Measurements from ENCODE around the gene TMEM163. TPM values are rescaled to one million over a fixed set of nuclear protein-coding genes. Genes with fewer than 3 reads are reported as not detected.

TMEM163 gene
- total RNA-seq, 1 experiment from 2014 or later: 4.1 TPM

GRCh38 chr2:134540990-134541389 is 177.8 kb downstream of the TMEM163 start:
- CTCF ChIA-PET: no interaction called here
- Mint-ChIP-seq H3K4me1 (ENCODE audit: low read depth, unreplicated experiment) (no peaks in the 10 kb centered on the region), H3K36me3 (ENCODE audit: insufficient read depth, unreplicated experiment) (no peaks in the 10 kb centered on the region), H3K9me3 (ENCODE audit: unreplicated experiment) (no peaks in the 10 kb centered on the region), H3K27me3 (ENCODE audit: insufficient read depth, unreplicated experiment) (peaks cover 2% of the 10 kb centered on the region), H3K4me3 (ENCODE audit: unreplicated experiment) (no peak overlapping the region), H3K27ac (ENCODE audit: unreplicated experiment) (no peak overlapping the region)
- TF ChIP-seq CTCF (IDR thresholded peaks at IDR 0.05; ENCODE audit: insufficient read depth in 1 of 2, low read depth in 1 of 2, low read length in 1 of 2, severe bottlenecking in 1 of 2, unreplicated experiment in 1 of 2): no peak
- no peak overlapping the region for H3K4me3 ChIP-seq (ENCODE audit: low read depth, low read length)
- no TSS peak for BruUV-seq (replicated peaks)
- intact Hi-C loops (cut with micrococcal nuclease; ENCODE audit: unreplicated experiment): no loop called here
- no peak for DNase-seq
- no peaks in the 10 kb centered on the region for H3K27me3 ChIP-seq (replicated peaks; ENCODE audit: control insufficient read depth, insufficient read depth, low read length)
- H3K9me3 ChIP-seq: no peaks in the 10 kb centered on the region
- H3K4me1 ChIP-seq: no peaks in the 10 kb centered on the region
- POLR2A ChIA-PET: no interaction called here
- no peaks in the 10 kb centered on the region for H3K36me3 ChIP-seq (ENCODE audit: control insufficient read depth, insufficient read depth, low read length)

GRCh38 chr2:134539981-134540380 is 178.8 kb downstream of the TMEM163 start:
- H3K27ac Mint-ChIP-seq (ENCODE audit: unreplicated experiment): no peak overlapping the region
- intact Hi-C loops (cut with micrococcal nuclease; ENCODE audit: unreplicated experiment): no loop called here
- no peaks in the 10 kb centered on the region for H3K36me3 ChIP-seq (ENCODE audit: control insufficient read depth, insufficient read depth, low read length)
- no peak for TF ChIP-seq CTCF (IDR thresholded peaks at IDR 0.05; ENCODE audit: insufficient read depth in 1 of 2, low read depth in 1 of 2, low read length in 1 of 2, severe bottlenecking in 1 of 2, unreplicated experiment in 1 of 2)
- H3K27me3 Mint-ChIP-seq (ENCODE audit: insufficient read depth, unreplicated experiment): peaks cover 2% of the 10 kb centered on the region
- no peaks in the 10 kb centered on the region for H3K4me1 Mint-ChIP-seq (ENCODE audit: low read depth, unreplicated experiment)
- no peaks in the 10 kb centered on the region for H3K9me3 ChIP-seq
- no peak overlapping the region for H3K4me3 ChIP-seq (ENCODE audit: low read depth, low read length)
- no peaks in the 10 kb centered on the region for H3K9me3 Mint-ChIP-seq (ENCODE audit: unreplicated experiment)
- ChIA-PET POLR2A (no interaction called here), CTCF (no interaction called here)
- H3K27me3 ChIP-seq (replicated peaks; ENCODE audit: control insufficient read depth, insufficient read depth, low read length): no peaks in the 10 kb centered on the region
- no peaks in the 10 kb centered on the region for H3K36me3 Mint-ChIP-seq (ENCODE audit: insufficient read depth, unreplicated experiment)
- DNase-seq: no peak
- no peak overlapping the region for H3K4me3 Mint-ChIP-seq (ENCODE audit: unreplicated experiment)
- no peaks in the 10 kb centered on the region for H3K4me1 ChIP-seq
- no TSS peak for BruUV-seq (replicated peaks)

GRCh38 chr2:134537702-134538101 is 181.1 kb downstream of the TMEM163 start:
- no peak for DNase-seq
- BruUV-seq (replicated peaks): no TSS peak
- H3K27me3 ChIP-seq (replicated peaks; ENCODE audit: control insufficient read depth, insufficient read depth, low read length): no peaks in the 10 kb centered on the region
- no peaks in the 10 kb centered on the region for H3K27me3 Mint-ChIP-seq (ENCODE audit: insufficient read depth, unreplicated experiment)
- no peaks in the 10 kb centered on the region for H3K9me3 ChIP-seq
- no peaks in the 10 kb centered on the region for H3K4me1 ChIP-seq
- no peaks in the 10 kb centered on the region for H3K36me3 ChIP-seq (ENCODE audit: control insufficient read depth, insufficient read depth, low read length)
- no peak overlapping the region for H3K27ac Mint-ChIP-seq (ENCODE audit: unreplicated experiment)
- no peak overlapping the region for H3K4me3 Mint-ChIP-seq (ENCODE audit: unreplicated experiment)
- no peaks in the 10 kb centered on the region for H3K9me3 Mint-ChIP-seq (ENCODE audit: unreplicated experiment)
- H3K36me3 Mint-ChIP-seq (ENCODE audit: insufficient read depth, unreplicated experiment): no peaks in the 10 kb centered on the region
- CTCF ChIA-PET: no interaction called here
- TF ChIP-seq CTCF (IDR thresholded peaks at IDR 0.05; ENCODE audit: insufficient read depth in 1 of 2, low read depth in 1 of 2, low read length in 1 of 2, severe bottlenecking in 1 of 2, unreplicated experiment in 1 of 2): no peak
- no peaks in the 10 kb centered on the region for H3K4me1 Mint-ChIP-seq (ENCODE audit: low read depth, unreplicated experiment)
- POLR2A ChIA-PET: no interaction called here
- intact Hi-C loops (cut with micrococcal nuclease; ENCODE audit: unreplicated experiment): no loop called here
- no peak overlapping the region for H3K4me3 ChIP-seq (ENCODE audit: low read depth, low read length)

Data from Caco-2 (cell line).